SJCRH30 (cell line): ENCODE results near the gene GALNT8. TPM values are rescaled to one million over a fixed set of nuclear protein-coding genes. Genes with fewer than 3 reads are reported as not detected.

ENCODE experiments used
- DNase-seq, 2 experiments: peaks; one replicate each; pipeline ENCODE4 v3.0.0-alpha.2; 2015 to 2020
- H3K27ac ChIP-seq: fragments of 250-450 bp; sonication (Bioruptor Pico); 2 replicates; pipeline ENCODE4 v1.5.1; 2020; ENCODE audit warnings: mild to moderate bottlenecking, moderate library complexity
- H3K27me3 ChIP-seq: fragments of 250-450 bp; sonication (Bioruptor Pico); 2 replicates; pipeline ENCODE4 v1.5.1; 2020; ENCODE audit warnings: mild to moderate bottlenecking, moderate library complexity
- H3K36me3 ChIP-seq: fragments of 250-450 bp; sonication (Bioruptor Pico); 2 replicates; pipeline ENCODE4 v1.5.1; 2020; ENCODE audit warnings: mild to moderate bottlenecking, moderate library complexity
- H3K4me1 ChIP-seq: fragments of 250-450 bp; sonication (Bioruptor Pico); 2 replicates; pipeline ENCODE4 v1.5.1; 2020; ENCODE audit warnings: mild to moderate bottlenecking, moderate library complexity
- H3K4me3 ChIP-seq: fragments of 250-450 bp; sonication (Bioruptor Pico); 2 replicates; pipeline ENCODE4 v1.5.1; 2020; ENCODE audit warnings: mild to moderate bottlenecking, moderate library complexity
- H3K9me3 ChIP-seq: fragments of 250-450 bp; sonication (Bioruptor Pico); replicated peaks from 2 replicates; pipeline ENCODE4 v1.5.1; 2020; ENCODE audit warnings: mild to moderate bottlenecking, moderate library complexity
- total RNA-seq: library from RNA; depleted of rRNA; stranded (reverse); fragments of >200 nt; shearing (Covaris generic); gene quantifications from 2 replicates; pipeline ENCODE4 v1.2.3, GENCODE V29; 2014

GALNT8 gene
- total RNA-seq, 1 experiment from 2014 or later = 0.10 TPM

GRCh38 chr12:4769073-4769472, 48.9 kb downstream of the GALNT8 start:
- Histone ChIP-seq H3K27ac (no peak overlapping the region), H3K27me3 (peaks cover 11% of the 10 kb centered on the region; the same call in 1 of the 2 replicates), H3K9me3 (no peaks in the 10 kb centered on the region), H3K4me1 (no peaks in the 10 kb centered on the region), H3K36me3 (no peaks in the 10 kb centered on the region), H3K4me3 (no peak overlapping the region)
- no peak for DNase-seq

DNA sequence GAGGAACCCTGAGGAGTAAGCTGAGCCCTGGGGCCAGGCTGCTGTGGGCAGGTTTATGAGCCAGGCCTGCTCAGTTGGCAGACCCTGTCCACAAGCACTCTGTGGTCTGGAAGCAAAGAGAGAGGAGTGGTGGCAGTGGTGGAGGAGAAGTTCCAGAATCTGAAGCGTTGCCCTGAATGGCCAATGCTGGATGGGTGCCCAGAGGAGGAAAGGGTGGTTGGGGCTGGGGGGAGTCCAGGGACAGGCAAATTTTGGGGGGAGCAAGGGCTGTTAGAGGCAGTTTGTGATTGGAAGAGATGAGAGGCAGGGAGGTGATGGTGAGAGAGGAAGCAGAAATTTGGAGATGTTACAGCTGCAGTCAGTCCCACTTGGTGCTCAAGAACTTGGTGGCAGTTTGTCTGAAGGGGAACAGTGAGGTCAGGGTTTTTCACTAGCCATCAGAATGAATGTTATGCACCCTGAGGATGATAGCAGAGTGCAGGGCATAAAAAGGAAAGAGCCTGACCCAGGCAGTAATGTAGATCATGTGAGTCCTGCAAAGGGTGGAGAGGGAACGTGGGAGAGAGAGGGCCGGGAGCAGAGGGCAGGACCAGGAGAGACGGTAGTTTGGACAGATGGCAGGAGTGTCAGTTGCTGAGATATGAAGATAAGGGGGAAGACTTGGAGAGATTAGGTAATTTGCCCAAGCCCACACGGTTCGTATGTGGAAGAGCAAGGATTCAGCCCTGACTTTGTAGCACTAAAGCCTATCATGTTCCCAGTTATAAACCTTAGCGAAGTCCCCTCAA, 51.2 kb downstream of the GALNT8 start:
- no peak overlapping the region for H3K27ac ChIP-seq
- peaks cover 14% of the 10 kb centered on the region; the same call in 1 of the 2 replicates for H3K27me3 ChIP-seq
- no peak overlapping the region for H3K4me3 ChIP-seq
- H3K9me3 ChIP-seq = no peaks in the 10 kb centered on the region
- no peaks in the 10 kb centered on the region for H3K4me1 ChIP-seq
- no peak for DNase-seq
- no peaks in the 10 kb centered on the region for H3K36me3 ChIP-seq

DNA sequence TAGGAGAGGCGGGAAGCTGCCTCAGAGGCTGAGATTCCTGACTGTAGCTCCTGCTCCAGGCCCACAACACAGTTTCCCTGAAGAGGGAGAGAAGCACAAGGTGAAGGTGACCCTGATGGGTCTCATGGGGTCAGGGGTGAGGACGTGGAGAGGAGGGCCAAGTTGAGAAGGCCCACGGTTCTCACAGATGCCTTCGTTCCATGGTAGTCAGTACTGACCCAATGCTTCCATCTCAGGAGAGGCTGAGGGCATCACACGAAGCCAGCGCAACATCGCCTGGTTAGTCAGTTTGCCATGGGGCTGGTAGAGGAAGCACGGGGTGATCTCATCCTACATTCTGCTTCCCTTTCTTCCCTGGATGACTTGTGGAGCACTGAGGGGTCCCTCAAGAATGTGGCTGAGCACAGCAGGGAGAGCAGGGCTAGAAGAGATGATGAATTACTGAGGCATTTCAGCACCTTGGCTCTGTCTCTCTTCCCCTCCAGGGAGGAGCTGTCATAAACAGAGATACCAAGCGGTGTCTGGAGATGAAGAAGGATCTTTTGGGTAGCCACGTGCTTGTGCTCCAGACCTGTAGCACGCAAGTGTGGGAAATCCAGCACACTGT, 51.9 kb downstream of the GALNT8 start:
- no peak overlapping the region for H3K27ac ChIP-seq
- no peaks in the 10 kb centered on the region for H3K9me3 ChIP-seq
- H3K4me1 ChIP-seq = no peaks in the 10 kb centered on the region
- no peak overlapping the region for H3K4me3 ChIP-seq
- DNase-seq = no peak
- H3K36me3 ChIP-seq = no peaks in the 10 kb centered on the region
- peaks cover 10% of the 10 kb centered on the region; the same call in 1 of the 2 replicates for H3K27me3 ChIP-seq

DNA sequence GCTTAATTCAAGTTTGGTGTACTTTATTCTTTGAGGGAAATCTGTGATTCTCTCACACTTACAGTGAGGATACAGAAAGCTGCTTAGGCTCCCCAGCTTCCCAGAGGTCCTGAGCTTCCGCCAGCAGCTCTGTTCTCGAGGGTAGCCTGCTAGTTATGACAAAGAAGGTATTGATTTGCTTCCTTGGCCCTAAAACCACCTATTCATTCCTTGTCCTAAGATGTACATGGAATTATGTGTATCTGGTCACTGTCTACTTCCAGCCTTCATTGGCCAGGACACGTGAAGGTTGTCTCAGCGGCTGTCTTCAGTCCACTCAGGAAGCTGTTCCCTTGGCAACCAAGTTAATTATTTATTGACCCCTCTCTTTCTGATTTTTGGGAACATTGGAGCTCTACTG, 55.7 kb downstream of the GALNT8 start:
- Histone ChIP-seq H3K27ac (no peak overlapping the region), H3K9me3 (no peaks in the 10 kb centered on the region), H3K4me1 (no peaks in the 10 kb centered on the region), H3K4me3 (no peak overlapping the region), H3K36me3 (no peaks in the 10 kb centered on the region), H3K27me3 (peaks cover 4% of the 10 kb centered on the region; the same call in 1 of the 2 replicates)
- DNase-seq = no peak

DNA sequence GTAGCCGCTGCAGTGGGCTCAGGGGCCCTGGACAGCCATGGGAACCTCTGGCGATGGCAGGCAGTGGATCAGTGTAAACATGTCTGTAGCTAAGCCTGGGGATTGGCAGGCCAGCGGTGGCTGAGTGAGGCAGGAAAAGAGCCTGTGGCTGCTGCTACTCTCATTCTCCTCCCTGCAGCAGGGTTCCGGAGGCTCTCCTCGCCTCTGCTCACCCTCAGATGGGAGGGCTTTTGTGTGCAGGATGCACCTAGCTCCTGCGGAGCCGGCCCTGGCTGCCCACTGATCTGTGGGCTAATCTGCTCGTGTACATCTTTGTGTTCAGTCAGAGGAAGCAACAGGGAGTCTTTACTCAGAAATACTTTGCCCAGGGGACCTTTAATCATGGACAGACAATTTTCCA, 59.5 kb downstream of the GALNT8 start:
- no peaks in the 10 kb centered on the region for H3K9me3 ChIP-seq
- peaks cover 4% of the 10 kb centered on the region; the same call in 1 of the 2 replicates for H3K27me3 ChIP-seq
- H3K36me3 ChIP-seq = no peaks in the 10 kb centered on the region
- H3K27ac ChIP-seq = no peak overlapping the region
- no peak overlapping the region for H3K4me3 ChIP-seq
- H3K4me1 ChIP-seq = no peaks in the 10 kb centered on the region
- DNase-seq = no peak

- H3K36me3 ChIP-seq = no peaks in the 10 kb centered on the region
- no peak for DNase-seq
- H3K4me1 ChIP-seq = no peaks in the 10 kb centered on the region
- H3K27ac ChIP-seq = no peak overlapping the region
- H3K27me3 ChIP-seq = peaks cover 3% of the 10 kb centered on the region; the same call in 1 of the 2 replicates
- H3K4me3 ChIP-seq = no peak overlapping the region
- H3K9me3 ChIP-seq = no peaks in the 10 kb centered on the region
Measured at GRCh38 chr12:4780641-4781611, 60.7 kb downstream of the GALNT8 start.

DNA sequence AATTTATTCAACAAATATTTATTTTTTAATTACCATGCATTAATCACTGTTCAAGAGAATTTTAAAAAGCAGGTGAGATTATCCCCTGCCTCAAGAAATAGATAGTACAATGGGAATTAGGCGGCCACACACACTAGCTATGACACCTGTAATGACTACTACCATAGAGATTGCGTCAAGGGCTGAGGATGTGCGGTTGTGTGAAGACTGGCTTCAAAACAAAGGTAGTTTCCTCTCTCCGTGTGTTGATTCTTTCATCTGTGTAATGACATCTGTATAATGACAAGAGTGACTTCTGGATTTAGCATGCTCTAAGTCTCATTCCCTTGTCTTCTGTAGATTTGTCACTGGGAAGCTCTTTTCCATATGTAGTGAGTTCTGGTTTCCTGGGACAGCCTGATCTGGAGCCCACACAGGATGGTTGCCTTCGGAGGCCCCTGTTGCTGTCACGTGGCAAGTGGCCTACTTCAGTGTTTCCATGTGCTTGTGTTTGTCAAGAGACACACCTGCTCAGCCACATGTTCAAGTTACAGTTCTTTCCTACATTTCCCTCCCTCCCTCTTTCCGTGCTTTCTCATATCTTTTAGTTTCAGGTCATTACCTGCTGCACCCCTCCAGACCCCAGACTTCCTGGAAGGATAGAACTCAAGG, 64.3 kb downstream of the GALNT8 start:
- no peaks in the 10 kb centered on the region; the same call in 1 of the 2 replicates for H3K27me3 ChIP-seq
- no peak overlapping the region for H3K27ac ChIP-seq
- no peaks in the 10 kb centered on the region for H3K4me1 ChIP-seq
- no peak for DNase-seq
- no peaks in the 10 kb centered on the region for H3K36me3 ChIP-seq
- H3K9me3 ChIP-seq = no peaks in the 10 kb centered on the region
- no peak overlapping the region for H3K4me3 ChIP-seq

DNA sequence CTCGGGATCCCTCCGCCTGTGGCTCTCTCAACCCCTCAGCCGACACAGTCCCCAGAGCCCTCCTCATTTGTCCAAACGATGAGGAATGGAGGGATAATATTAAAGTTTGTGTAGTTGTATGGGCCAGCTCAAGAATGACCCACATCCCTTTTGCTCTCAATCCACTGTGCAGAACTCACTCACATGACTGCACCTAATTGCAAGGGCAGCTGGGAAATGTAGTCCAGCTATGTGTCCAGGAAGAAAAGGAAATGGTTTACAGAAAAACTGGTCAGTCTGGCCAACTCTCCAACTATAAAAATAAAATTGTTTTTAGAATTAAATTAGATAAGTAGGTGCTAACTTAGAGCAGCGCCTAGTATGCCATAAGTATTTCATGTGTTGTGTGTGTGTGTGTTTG, 66.6 kb downstream of the GALNT8 start:
- H3K4me1 ChIP-seq = no peaks in the 10 kb centered on the region
- H3K27ac ChIP-seq = no peak overlapping the region
- no peaks in the 10 kb centered on the region for H3K36me3 ChIP-seq
- H3K4me3 ChIP-seq = no peak overlapping the region
- H3K27me3 ChIP-seq = no peaks in the 10 kb centered on the region
- no peak for DNase-seq
- peaks cover 5% of the 10 kb centered on the region; the same call in 1 of the 2 replicates for H3K9me3 ChIP-seq

DNA sequence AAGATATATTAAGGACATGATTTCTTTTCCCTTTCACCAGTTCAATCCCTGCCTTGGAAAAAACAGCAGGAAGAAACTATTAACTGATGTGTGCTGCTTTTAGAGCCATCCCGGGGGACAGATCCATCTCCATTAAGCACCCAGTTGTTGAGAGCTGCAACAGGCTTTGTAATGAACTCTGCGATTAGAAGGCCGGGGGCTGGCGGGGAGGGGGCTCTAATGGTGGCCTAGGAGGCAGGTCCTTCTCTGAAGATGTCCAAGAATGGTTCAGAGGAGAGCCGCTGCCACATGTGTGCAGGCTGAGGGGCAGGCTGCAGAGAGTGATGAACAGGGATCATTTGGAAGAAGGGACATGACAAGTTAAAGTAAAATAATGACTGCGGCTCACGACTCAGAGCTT, 67.8 kb downstream of the GALNT8 start:
- Histone ChIP-seq H3K27me3 (no peaks in the 10 kb centered on the region), H3K4me3 (no peak overlapping the region), H3K36me3 (no peaks in the 10 kb centered on the region), H3K4me1 (no peaks in the 10 kb centered on the region), H3K9me3 (peaks cover 5% of the 10 kb centered on the region; the same call in 1 of the 2 replicates), H3K27ac (no peak overlapping the region)
- no peak for DNase-seq

- Histone ChIP-seq H3K9me3 (peaks cover 5% of the 10 kb centered on the region; the same call in 1 of the 2 replicates), H3K27ac (no peak overlapping the region), H3K4me3 (no peak overlapping the region), H3K27me3 (no peaks in the 10 kb centered on the region), H3K4me1 (no peaks in the 10 kb centered on the region), H3K36me3 (no peaks in the 10 kb centered on the region)
- no peak for DNase-seq
Measured at GRCh38 chr12:4789776-4790175, 69.6 kb downstream of the GALNT8 start.

DNA sequence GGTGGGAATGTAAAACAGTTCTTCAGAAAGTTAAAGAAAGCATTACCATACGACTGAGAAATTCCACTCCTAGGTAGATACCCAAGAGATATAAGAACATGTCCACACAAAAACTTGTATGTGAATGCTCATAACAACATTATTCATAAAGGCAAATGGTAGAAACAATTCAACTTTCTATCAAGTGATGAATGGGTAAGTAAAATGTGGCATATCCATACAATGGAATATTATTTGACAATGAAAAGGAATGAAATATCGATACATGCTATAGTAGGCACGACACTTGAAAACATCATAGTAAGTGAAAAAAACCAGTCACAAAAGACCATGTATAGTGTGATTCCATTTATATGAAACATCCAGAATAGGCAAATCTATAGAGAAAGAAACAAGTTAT, 71.3 kb downstream of the GALNT8 start:
- Histone ChIP-seq H3K27me3 (no peaks in the 10 kb centered on the region), H3K9me3 (peaks cover 5% of the 10 kb centered on the region; the same call in 1 of the 2 replicates), H3K27ac (no peak overlapping the region), H3K4me3 (no peak overlapping the region), H3K36me3 (no peaks in the 10 kb centered on the region), H3K4me1 (no peaks in the 10 kb centered on the region)
- DNase-seq = no peak

DNA sequence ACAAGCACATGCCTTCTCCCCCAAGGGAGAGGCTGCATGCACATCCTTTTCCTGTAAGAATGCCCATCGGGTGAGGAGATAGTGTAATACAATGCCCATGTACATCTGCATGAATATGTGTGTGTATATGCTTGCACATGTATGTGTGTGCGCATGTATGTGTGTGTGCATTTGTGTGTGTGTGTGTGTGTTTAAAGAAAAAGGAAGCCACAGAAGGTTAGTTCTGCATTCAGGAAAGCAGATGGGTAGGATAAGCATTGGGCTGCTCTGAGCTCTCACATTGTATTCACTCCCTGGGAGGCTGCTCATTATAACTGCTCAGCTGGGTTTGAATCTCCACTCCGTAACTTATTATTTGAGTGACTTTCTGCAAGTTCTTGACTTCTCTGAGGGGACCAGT, 74.3 kb downstream of the GALNT8 start:
- H3K9me3 ChIP-seq = peaks cover 5% of the 10 kb centered on the region; the same call in 1 of the 2 replicates
- no peaks in the 10 kb centered on the region for H3K36me3 ChIP-seq

GRCh38 chr12:4796216-4796615, 76.0 kb downstream of the GALNT8 start:
- H3K27me3 ChIP-seq = peaks cover 5% of the 10 kb centered on the region; the same call in 1 of the 2 replicates
- H3K27ac ChIP-seq = no peak overlapping the region
- no peaks in the 10 kb centered on the region for H3K36me3 ChIP-seq
- DNase-seq = no peak
- no peak overlapping the region for H3K4me3 ChIP-seq
- H3K9me3 ChIP-seq = peaks cover 5% of the 10 kb centered on the region; the same call in 1 of the 2 replicates
- H3K4me1 ChIP-seq = no peaks in the 10 kb centered on the region

More for the DNA sequence above, 74.3 kb downstream of the GALNT8 start:
- H3K27me3 ChIP-seq = peaks cover 5% of the 10 kb centered on the region; the same call in 1 of the 2 replicates
- H3K27ac ChIP-seq = no peak overlapping the region
- no peak for DNase-seq
- no peaks in the 10 kb centered on the region for H3K4me1 ChIP-seq
- no peak overlapping the region for H3K4me3 ChIP-seq
